Occipital lobe (tissue), 2 donors: ENCODE data around the gene AFF3. TPM values are rescaled to one million over a fixed set of nuclear protein-coding genes. Genes with fewer than 3 reads are reported as not detected.

Source experiments
- DNase-seq: peaks from one replicate; lab custom pipeline; 2025; lab: John Stamatoyannopoulos, UW
- total RNA-seq: library from RNA; depleted of rRNA; stranded (reverse); fragments of >200 nt; gene quantifications from one replicate; pipeline ENCODE4 v1.2.3, GENCODE V29; 2014

Gene AFF3
- total RNA-seq, 1 donor from 2014 or later: 105 TPM

GRCh38 chr2:99861376-99861760 is 281.0 kb downstream of the AFF3 start:
- no peak for DNase-seq

- DNase-seq: no peak
These were observed 281.5 kb downstream of the AFF3 start for GRCh38 chr2:99860720-99861375.

GRCh38 chr2:99858951-99859596 is 283.3 kb downstream of the AFF3 start:
- no peak for DNase-seq

- no peak for DNase-seq
These were observed 284.4 kb downstream of the AFF3 start for GRCh38 chr2:99857867-99858444.

GRCh38 chr2:99857372-99857771 is 285.0 kb downstream of the AFF3 start:
- DNase-seq: no peak

GRCh38 chr2:99856119-99856518 is 286.3 kb downstream of the AFF3 start:
- DNase-seq: no peak

- no peak for DNase-seq
These were observed 288.0 kb downstream of the AFF3 start for GRCh38 chr2:99854236-99854852.

DNA sequence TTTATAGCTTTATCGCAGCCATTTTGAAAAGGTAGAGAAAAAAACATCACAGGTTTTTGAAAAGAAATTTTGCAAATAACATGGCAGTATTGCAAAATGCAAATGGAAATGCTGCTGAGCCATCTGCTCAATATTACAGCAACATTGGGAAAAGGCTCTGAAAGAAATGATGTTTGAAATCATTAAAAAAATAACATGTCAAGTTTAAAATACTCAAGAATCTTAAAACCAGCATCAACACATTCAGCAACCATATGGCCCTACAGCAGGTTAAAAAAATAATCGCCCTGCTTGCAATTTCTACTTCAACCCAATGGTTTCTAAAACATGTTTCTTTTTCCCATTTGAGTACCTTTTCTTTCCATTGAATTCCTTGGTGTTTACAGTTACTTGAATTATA is 289.4 kb downstream of the AFF3 start:
- DNase-seq: no peak

- DNase-seq: no peak
These were observed 289.9 kb downstream of the AFF3 start for GRCh38 chr2:99852376-99852934.

DNA sequence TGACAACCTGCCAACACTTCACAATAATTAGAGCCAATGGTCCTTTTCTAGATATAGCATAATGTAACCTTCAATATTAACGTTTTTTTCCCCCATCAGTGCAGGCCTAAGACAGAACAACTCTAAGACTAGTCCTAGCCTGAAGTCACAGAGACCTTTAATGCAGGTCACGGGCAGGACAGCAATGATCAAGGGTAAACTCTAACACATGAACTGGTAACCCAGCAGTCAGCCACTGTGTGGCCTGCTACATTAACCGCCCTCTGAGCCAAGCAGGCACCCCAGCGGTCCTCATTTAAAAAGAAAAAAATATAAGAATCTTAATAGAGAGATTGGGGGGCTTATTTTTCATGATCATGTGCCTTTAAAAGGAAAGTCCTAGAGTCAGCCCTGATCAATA is 290.6 kb downstream of the AFF3 start:
- DNase-seq: no peak

- no peak for DNase-seq
These were observed 291.3 kb downstream of the AFF3 start for GRCh38 chr2:99851089-99851488.

GRCh38 chr2:99850084-99850710 is 292.2 kb downstream of the AFF3 start:
- no peak for DNase-seq

- no peak for DNase-seq
These were observed 295.8 kb downstream of the AFF3 start for GRCh38 chr2:99846462-99847107.

DNA sequence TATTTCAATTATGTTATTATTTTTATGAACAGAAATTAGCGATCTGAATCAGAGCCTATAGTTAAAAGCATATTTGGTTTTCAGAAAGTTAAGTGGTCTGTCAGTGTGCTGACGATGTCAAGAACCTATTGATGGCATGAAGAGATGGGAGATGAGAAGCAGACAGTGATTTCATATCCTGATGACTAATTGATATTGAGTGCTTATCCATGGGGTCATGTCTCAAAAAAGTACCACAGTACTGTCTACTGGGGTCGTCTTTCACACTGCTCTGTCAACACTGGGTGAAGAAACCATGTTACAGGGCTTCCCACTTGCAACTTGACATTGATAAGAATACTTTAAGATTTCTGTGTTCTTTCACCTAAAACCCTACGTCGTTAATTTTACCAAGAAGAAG is 297.1 kb downstream of the AFF3 start:
- DNase-seq: no peak

DNA sequence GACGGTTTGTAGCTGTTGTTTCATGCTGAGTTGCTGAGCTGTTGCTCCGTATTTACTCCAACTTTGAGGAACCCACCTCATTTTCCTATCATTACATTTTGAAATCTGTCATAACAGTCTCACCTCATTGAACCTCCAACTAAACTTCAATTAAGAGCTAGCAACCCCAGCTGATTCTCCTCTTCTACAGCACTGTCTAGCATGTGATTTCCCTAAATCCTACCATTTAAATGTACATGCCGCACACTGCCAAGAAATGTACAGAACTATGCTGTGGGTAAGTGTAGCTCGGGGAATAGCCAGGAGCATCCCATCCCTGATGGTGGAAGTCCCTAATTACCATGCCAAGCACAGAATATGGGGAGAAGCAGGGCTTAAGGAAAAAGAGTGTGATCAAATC is 299.9 kb downstream of the AFF3 start:
- DNase-seq: no peak

DNA sequence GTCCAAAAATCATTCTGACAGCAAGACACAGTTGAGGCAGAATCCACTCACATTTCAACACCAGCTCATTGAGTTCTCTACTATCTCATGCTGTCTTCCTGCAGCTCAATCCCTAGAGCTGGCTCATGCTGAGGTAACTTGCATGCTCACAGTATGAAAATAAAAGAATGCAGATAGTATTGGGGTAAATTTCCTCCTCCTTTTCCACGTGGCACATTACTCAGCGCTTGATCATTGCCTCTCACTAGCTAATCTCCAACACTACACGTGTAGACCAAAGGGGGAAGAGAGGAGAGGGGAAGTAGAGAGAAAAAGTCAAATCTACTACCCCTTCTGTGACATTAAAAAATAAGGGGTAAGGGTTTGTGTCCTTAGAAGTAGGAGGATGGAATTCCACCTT is 300.6 kb downstream of the AFF3 start:
- DNase-seq: no peak

DNA sequence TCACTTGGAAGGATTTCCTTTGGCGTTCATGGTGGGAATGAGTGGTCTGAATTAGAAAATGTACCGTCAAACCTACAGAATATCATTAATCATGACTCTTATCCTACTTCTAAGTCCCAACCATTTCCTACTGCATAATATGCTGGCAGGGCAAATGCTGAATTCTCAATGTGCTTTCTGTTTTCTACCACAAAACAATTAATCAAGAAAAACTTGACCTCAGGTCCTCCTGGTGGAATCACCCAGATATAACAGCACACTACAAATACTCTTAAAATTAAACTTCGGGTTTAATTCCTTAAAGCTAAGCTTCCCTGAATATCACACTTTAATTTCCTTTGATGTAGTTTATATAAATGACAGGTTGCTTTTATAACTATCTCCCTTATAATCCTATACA is 301.6 kb downstream of the AFF3 start:
- no peak for DNase-seq

- DNase-seq: no peak
These were observed 305.4 kb downstream of the AFF3 start for GRCh38 chr2:99836690-99837605.

DNA sequence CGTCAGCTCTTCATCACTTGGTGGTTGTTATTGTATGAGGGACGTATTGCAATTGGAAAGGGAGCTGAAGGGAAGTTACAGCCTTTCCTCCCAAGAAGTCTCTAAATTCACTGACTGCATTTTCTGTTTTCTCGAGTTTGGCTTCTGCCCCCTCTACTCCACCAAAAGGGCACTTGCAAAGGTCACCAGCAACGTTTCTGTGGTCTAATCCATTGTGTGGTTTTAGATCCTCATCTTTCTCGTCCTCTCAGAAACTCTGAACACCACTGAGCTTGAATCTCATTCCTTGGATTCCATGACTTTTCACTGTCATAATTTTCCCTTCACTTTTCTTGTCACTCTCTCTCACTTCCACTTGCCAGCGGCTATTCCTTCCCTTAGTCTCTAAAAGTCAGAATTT is 308.0 kb downstream of the AFF3 start:
- DNase-seq: no peak

DNA sequence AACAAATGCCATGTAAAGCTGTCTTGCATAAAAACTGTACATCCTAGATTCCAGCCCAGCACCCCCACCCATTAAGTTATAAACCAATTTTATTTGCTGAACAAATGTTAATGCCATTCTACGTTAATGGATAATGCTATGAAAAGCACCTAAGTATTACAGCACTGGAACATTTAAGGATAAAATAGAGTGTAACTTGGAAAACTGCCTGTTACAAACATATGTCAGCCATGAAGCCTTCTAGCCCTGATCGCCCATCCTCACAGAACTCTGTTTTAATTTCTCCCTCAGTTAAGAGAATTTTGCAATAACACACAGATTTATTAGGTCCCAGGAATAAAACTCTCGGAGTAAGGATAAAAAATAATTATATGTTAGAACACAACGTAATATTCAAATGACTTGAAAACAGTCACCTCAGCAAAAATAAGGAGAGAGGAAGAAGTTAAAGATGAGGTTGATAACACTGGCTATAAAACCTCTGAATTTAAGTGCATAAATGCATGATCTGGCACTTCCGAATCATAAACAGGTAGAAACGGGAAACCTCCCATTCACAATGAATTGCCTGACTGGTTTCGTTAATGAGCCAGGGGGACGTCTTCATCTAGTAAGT is 308.7 kb downstream of the AFF3 start:
- DNase-seq: no peak
